HG03439 (cell line): Measurements from ENCODE around the gene FREM1.
A peak's percentile ranks its signal among the peaks of the same experiment; 100 is the strongest.

Source experiments
- ATAC-seq: cut with Tn5 transposase; IDR thresholded peaks from one replicate; pipeline ENCODE4 v1.9.1; 2021; ENCODE audit warnings: mild to moderate bottlenecking, moderate library complexity; ENCODE audit not compliant: unreplicated experiment

Gene FREM1

GRCh38 chr9:14870090-14870489 is 40.1 kb downstream of the FREM1 start:
- no peak for ATAC-seq

GRCh38 chr9:14869671-14870070 is 40.6 kb downstream of the FREM1 start:
- no peak for ATAC-seq

DNA sequence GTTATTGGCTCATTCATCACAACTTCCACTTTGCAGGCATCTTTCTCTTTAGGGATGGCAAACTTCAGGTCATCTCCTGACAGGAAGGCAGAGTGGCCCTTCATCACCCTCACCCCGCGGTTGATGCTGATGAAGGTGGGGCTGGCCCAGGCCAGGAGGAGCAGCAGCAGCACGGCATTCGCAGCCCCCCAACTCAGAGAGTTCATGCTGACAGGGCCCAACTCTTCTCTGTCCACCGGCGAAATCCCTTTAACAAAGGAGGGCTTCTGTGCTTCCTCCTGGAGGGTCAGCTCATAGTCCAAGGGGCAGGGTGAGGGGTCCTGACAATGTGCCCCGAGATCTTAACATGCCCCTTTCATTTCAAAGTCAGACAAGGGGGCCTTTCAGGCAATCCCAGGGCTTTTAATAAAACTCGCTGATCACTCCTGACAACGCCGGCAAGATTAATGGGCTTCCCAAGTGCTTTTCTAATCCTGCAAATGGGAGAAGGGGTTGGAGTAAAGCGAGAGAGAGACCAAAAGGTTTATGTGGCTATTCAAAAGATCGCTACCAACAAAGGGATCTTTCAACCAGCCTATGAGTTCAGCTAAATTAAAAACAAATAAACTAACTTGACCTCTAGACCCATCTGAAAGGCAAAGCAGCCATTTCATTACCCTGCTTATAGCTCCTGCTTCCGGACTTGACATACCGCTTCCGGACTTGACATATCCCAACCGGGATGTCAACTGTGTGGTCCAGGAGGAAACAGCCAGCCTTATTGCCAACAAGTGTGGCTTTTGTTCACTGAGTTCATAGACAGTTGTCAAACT is 41.2 kb downstream of the FREM1 start:
- ATAC-seq = no peak

- ATAC-seq = no peak
Measured at GRCh38 chr9:14868418-14868771, 41.8 kb downstream of the FREM1 start.

DNA sequence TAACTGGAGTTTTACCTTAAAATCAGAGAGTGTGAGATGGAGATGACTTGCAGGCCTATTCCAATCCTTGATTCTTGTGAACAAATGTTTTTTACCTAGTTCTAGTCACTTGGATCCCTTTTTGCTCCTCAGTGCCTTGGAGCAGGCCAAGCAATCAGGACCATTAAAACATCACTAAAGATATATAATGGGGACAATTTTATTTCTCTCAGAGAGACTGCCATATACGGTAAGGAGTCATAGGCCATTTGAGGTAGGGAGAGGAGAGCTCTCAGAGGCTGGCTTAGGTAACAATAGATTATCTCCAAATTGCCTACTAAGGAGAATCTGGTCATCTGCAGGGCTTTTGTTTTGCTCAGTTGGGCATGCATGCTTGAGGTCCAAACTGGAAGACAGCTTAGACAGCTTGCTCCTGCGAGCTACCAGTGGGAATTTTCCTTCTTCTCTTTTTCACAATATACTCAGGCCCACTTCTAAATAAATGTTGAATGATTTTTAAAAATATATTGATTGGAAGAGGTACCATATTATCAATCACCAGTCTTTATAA is 44.0 kb downstream of the FREM1 start:
- ATAC-seq = no peak

DNA sequence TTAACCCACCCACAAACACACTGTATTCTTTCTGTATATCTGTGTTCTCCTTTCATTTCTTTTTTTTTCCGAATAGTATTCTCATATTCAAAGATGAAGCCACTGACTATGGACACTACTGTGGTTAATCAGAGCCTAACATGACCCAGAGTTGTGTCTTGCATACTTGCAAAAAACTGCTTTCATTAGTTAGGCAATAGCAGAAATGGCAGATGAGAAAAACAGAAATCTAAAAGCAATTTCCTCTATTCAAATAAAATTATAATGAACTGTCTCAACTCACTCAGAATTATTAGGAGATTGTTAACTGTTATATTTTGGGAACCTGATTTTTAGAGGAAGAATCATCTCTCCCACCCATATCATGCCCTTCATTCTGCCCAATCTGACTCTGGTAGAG is 45.9 kb downstream of the FREM1 start:
- no peak for ATAC-seq

DNA sequence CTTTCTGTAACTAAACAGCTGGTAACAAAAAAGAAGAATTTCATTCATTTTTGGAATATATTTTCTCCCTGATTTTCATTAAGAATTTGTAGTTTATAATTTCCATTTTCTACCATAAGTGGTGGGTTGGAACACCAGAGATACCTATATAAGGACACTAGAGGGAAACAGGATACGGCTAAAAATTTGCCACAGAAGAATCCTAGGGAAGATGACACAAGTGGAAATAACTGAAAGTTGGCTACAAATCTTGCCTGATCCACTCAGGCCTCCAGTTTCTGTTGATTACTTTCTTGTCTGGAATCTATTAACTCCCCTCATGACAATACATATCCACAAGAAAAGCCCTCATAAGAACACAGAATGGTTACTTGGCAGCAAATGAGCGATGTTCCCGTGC is 46.8 kb downstream of the FREM1 start:
- no peak for ATAC-seq

DNA sequence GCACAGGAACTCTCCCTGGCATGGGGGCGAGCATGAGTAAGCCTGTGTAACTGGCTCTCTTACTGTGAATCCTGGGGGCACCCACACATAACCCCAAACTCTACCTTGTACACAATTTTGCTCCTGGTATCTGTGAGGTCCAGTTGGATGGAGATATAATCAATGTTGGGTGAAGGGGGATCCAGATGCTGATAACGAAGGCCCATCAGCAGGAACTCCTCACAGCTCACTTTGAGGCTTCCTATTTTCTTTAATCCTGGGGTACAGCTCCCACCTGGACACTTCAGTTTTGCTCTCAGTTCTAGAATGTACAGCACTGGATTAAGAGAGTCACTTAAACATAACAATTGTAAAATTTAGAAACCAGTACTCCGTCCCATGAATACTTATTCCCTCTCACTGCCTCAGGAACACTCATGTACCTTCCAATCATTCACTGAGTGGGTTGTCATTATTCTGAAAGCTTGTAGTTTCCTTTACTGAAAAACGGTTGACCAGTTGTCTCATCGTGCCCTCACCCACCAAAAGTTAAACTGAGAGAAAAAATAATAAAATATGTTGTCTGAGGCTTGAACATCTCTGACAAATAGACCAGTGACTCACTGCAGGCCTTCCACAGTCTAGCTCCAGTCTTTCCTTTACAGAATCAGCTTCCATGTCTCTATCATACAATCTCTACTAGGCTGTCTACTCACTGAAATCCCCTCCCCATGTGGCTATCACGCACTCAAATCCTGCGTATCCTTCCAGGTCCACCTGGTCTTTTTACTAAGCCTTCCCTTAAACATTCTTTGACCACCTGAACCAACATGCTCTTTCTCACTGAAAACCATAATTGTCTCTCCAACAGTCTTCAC is 52.6 kb downstream of the FREM1 start:
- no peak for ATAC-seq

- no peak for ATAC-seq
Measured at GRCh38 chr9:14849851-14850250, 60.4 kb downstream of the FREM1 start.

DNA sequence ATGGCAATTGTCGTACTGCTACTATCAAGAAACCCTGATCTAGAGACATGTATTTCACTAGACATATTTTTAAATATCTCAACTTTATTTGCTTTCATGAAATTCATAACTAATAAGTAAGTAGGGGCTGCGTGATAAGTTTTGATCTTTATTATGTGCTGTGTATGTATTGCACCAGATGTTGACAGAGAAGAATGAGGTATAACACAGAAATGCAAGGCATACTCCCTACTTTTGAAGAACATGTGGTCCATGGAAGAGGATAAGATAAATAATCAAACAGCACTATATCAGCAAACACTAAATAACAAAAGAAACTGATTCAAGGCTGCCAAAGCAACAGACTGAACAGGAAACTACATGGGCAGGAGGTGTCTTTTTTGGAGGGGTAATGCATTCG is 60.9 kb downstream of the FREM1 start:
- ATAC-seq = no peak

DNA sequence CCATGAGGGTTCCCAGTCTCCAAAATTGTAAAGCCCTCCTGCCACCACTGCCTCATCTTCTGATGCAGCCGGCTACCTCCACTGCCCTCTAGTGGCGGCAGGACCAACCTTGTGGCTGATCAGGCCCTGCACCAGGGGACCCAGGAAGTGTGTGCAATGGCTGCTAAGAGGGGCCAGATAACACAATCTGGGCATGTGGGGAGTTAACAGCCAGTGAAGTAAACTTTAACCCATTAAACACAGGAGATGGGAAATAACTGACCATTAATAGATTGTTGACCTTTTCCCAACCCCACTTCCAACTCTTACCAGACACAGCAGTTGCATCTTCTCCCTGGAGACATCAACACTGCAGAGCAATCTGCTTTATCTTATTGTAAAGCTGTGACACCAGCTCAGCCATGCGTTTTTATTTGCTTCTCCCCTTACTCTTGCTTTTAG is 63.3 kb downstream of the FREM1 start:
- ATAC-seq = peak; percentile 86

- ATAC-seq = no peak
Measured at GRCh38 chr9:14843163-14843562, 67.1 kb downstream of the FREM1 start.

GRCh38 chr9:14842269-14842668 is 68.0 kb downstream of the FREM1 start:
- no peak for ATAC-seq

DNA sequence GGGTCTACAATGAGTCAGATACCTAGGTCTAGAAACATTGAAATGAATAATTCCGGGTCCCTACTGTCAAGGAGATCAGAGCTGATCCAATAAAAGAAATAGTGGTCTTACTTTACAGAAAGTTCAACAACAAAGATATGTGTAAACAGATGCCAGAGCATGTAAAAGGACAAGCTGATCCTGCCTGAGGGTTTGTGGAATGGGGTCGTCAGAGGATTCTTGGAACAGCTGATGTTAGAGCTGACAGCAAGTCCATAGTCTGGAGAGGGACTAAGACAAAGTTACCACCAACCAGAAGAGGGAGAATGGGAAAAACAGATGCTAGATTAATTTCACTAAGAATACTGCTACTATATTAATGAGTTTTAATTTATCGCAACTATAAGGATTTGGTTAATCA is 71.5 kb downstream of the FREM1 start:
- no peak for ATAC-seq

- no peak for ATAC-seq
Measured at GRCh38 chr9:14836885-14837284, 73.3 kb downstream of the FREM1 start.

DNA sequence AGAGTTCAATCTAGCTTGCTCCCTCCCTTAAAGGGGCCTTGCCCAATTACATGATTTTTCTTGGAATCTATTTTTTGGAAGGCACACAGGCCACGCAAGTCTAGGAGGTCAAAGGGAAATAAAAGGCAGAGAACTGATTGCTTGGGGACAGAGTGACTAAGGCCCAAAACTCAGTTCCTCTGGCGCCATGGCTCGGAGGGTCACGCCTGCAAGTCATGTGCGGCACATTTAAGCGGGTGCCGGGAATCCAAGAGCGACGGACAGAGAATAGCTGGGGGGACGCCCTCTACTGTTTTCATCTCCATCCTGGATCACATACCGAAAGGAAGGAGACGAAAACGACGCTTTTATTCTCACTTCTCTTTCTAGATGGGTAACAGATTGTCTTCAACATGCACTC is 78.6 kb downstream of the FREM1 start:
- ATAC-seq = no peak

- no peak for ATAC-seq
Measured at GRCh38 chr9:14831074-14831473, 79.2 kb downstream of the FREM1 start.

GRCh38 chr9:14830057-14830456 is 80.2 kb downstream of the FREM1 start:
- ATAC-seq = no peak

DNA sequence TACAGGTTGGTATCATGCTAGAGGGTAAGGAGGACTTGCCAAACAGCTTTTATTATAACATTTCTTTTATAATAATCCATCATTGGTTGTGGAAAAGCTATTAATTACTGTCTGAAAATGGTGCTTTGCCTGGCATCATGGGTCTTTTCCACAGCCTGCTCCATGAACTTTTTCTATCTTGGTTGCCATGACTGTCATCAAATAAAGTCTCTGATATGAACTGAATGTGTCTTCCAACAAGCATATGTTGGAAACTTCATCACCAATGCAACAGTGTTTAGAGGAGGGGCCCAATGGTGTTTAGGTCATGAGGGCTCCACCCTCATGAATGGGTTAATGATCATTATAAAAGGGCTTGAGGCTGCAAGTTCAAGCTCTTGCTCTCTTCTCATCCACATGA is 81.0 kb downstream of the FREM1 start:
- ATAC-seq = no peak

DNA sequence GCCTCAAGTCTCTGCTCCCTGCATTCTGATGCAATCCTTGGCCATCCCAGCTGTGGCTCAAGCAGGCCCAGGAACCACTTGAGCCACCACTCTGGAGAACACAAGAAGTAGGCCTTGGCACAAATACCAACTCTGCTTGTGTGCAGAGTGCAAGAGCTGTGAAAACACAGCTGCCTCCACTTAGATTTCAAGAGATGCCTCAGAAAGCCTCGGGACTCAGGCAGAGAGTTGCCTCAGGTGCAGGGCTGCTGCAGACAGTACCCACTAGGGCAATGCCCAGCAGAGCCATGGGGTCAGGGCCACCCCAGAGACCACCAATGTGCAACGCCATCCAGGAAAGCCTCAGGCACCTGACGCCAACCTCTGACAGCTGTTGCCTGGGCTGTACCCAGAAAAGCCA is 82.4 kb downstream of the FREM1 start:
- no peak for ATAC-seq

- no peak for ATAC-seq
Measured at GRCh38 chr9:14824481-14824880, 85.7 kb downstream of the FREM1 start.

DNA sequence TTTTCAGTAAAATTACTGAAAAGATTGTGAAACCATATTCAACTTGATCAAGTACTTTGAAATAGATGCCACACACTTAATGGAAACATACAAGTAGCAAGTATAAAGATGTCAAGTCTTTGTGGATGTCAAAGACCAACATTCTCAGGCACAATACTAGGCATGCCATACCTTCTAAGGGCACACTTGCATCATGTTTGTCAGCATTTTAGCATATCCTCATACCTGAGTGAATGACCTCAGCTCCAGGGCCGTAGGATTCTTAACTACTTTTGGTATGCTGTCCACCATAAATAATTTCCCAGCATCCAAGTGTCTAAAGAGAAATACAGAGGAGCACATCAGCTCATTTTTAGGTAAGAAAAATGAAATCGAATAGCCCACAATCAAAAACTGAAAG is 86.4 kb downstream of the FREM1 start:
- no peak for ATAC-seq
